Coronary artery (tissue), 2 donors: ENCODE measurements around the gene INAFM1.
A peak's percentile ranks its signal among the peaks of the same experiment; 100 is the strongest.
"Not testable (repeated sequence)": the region's sequence is repeated elsewhere in the genome, so short reads cannot be mapped to it uniquely, and the experiment has no call there.

Experiments
- DNase-seq: peaks from one replicate; pipeline ENCODE4 v3.0.0-alpha.2; 2017; ENCODE audit warnings: low spot score
- H3K27ac ChIP-seq, 2 donors: fragments of 200-600 bp; sonication (generic); one replicate each; pipeline ENCODE4 v1.5.1; 2016 to 2019
- H3K4me3 ChIP-seq: fragments of 200-600 bp; sonication (generic); 2 replicates; pipeline ENCODE4 v1.5.1; 2016; ENCODE audit warnings: mild to moderate bottlenecking, moderate library complexity
- CTCF ChIP-seq: fragments of 200-600 bp; sonication (generic); IDR thresholded peaks from one replicate; pipeline ENCODE4 v1.5.1; 2019; ENCODE audit warnings: antibody characterized with exemption

Gene INAFM1

GRCh38 chr19:47272448-47273312 lies 2.0 kb upstream of the INAFM1 start:
- no peak for TF ChIP-seq CTCF
- H3K4me3 ChIP-seq = peak overlapping the region; percentile 97
- peak; percentile 80 for DNase-seq
- H3K27ac ChIP-seq = peak overlapping the region; percentile 97

- H3K4me3 ChIP-seq = peak overlapping the region; percentile 97
Observed at GRCh38 chr19:47273313-47274070, 1.2 kb upstream of the INAFM1 start.

GRCh38 chr19:47274891-47275761 lies 441 bp downstream of the INAFM1 start:
- H3K4me3 ChIP-seq = peak overlapping the region; percentile 97
- H3K27ac ChIP-seq = peak overlapping the region; percentile 95 to 97
- peak; percentile 90 for DNase-seq
- no peak for TF ChIP-seq CTCF

More at GRCh38 chr19:47273313-47274070, 1.2 kb upstream of the INAFM1 start:
- no peak for TF ChIP-seq CTCF
- H3K27ac ChIP-seq = peak overlapping the region; percentile 97
- peak; percentile 97 for DNase-seq

GRCh38 chr19:47275791-47276461 lies 1.2 kb downstream of the INAFM1 start:
- DNase-seq = peak; percentile 84
- Histone ChIP-seq H3K4me3 (peak overlapping the region; percentile 97), H3K27ac (peak overlapping the region; percentile 95 to 97)
- TF ChIP-seq CTCF = no peak

- peak overlapping the region; percentile 95 to 97 for H3K27ac ChIP-seq
- peak overlapping the region; percentile 97 for H3K4me3 ChIP-seq
- not testable (repeated sequence) for DNase-seq
Observed at GRCh38 chr19:47276513-47276912, 1.8 kb downstream of the INAFM1 start.

GRCh38 chr19:47280183-47280797 lies 5.6 kb downstream of the INAFM1 start:
- H3K27ac ChIP-seq = peak overlapping the region in 1 of 2 donors; percentile 40
- H3K4me3 ChIP-seq = no peak overlapping the region
- no peak for TF ChIP-seq CTCF
- no peak for DNase-seq
